Measurements from ENCODE around the gene PLB1. TPM values are rescaled to one million over a fixed set of nuclear protein-coding genes. Genes with fewer than 3 reads are reported as not detected.
A peak's percentile ranks its signal among the peaks of the same experiment; 100 is the strongest.

Gene PLB1
- total and polyA plus RNA-seq, 2 experiments from 2014 or later: 0.11 to 0.44 TPM

DNA sequence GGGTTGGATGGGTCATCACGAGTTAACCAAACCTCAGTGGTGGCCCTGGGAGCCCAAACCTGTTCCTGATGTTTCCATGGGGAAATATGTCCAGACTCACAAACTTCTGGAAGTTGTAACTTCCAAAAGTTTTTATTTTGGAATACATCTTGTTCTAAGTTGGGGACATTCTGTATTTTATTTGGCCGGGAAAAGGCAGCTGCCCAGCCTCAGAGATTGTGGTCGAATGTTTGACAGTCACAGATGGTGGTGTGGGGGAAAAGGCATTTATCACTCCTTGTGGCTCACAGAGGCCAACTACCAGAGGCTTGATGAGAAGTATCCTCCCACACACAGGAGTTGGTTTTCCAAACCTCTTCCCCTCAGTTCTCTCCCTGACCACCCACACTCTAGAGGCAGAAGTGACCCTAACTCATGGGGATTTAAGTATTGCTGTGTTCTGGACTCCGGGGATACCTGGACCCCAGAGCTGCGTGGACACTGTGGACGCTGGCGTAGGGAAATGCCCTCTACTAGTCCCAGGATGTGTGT, 131.1 kb downstream of the PLB1 start:
- no peaks in the 10 kb centered on the region for H4K20me1 ChIP-seq (ENCODE audit: insufficient read depth)
- 61 to 65% methylated on average over 7 of the region's 7 CpGs for WGBS, 2 experiments (ENCODE audit: low coverage in 1 of 2, low lambda C conversion rate in 2 of 2, missing lambda C conversion rate in 2 of 2)
- no peak overlapping the region for H3K9ac ChIP-seq
- no peak overlapping the region for H3K4me3 ChIP-seq
- H2AFZ ChIP-seq: no peak overlapping the region
- 0 out of 2 replicates have a peak, but pooled peaks cover 3% of the 10 kb centered on the region for H3F3A ChIP-seq (ENCODE audit: insufficient read depth)
- H3K79me2 ChIP-seq (ENCODE audit: insufficient read depth): no peaks in the 10 kb centered on the region
- H3K27ac ChIP-seq: no peak overlapping the region
- TF ChIP-seq EZH2phosphoT487 (IDR thresholded peaks at IDR 0.05; ENCODE audit: insufficient read depth, low read depth) (no peak), EZH2 (IDR thresholded peaks at IDR 0.05; ENCODE audit: insufficient read depth, poor library complexity, severe bottlenecking) (no peak)
- no peaks in the 10 kb centered on the region for H3K36me3 ChIP-seq (ENCODE audit: low read depth)
- peak; percentile 32 for DNase-seq
- H3K9me2 ChIP-seq (ENCODE audit: insufficient read depth): no peaks in the 10 kb centered on the region
- in situ Hi-C loops (cut with MboI): no loop called here
- peaks cover 15% of the 10 kb centered on the region for H3K4me1 ChIP-seq (ENCODE audit: insufficient read depth)
- no peaks in the 10 kb centered on the region for H3K9me3 ChIP-seq (ENCODE audit: low read depth)
- no peak overlapping the region for H3K4me2 ChIP-seq (ENCODE audit: unreplicated experiment)
- no peaks in the 10 kb centered on the region for H3K27me3 ChIP-seq (replicated peaks; ENCODE audit: insufficient read depth)

DNA sequence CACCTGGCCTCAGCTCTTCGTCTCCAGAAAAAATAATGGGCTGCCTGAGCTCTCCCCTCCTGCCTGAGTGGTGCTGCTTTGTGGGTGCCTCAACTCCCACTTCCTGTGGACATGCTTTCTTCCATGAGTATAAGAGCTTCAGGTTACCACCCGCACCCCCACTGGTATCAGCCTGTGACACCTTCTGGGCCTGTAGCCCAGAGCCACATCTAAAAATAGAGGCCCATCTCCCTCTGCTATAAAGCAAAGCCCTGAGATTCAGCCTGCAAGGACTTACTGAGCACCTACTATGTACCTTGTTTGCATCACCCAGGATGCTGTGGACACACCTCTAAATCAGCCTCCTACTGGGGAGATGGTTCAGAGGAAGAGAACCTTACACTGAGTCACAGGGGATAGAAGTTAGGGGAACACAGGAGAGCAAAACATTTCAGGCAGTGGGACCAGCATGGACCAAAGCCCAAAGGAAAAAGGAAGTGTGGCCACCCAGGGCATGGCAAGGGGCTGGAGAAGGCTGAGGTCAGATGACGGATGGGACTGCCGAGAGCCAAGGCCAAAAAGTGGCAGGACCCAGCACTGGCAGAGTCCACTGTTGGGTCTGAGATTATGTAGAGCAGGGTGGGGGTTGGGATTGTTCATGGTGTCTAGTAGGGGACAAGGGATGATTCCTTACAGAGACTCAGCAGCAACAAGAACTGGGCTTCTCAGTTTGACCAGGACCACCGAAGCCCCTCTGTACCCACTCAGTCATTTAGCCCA, 132.0 kb downstream of the PLB1 start:
- peak; percentile 27 for DNase-seq
- H3K27ac ChIP-seq: no peak overlapping the region
- H3K36me3 ChIP-seq (ENCODE audit: low read depth): no peaks in the 10 kb centered on the region
- H3K27me3 ChIP-seq (replicated peaks; ENCODE audit: insufficient read depth): no peaks in the 10 kb centered on the region
- no peak overlapping the region for H2AFZ ChIP-seq
- no peak overlapping the region for H3K4me3 ChIP-seq
- peaks cover 13% of the 10 kb centered on the region for H3K4me1 ChIP-seq (ENCODE audit: insufficient read depth)
- no peaks in the 10 kb centered on the region for H3K9me2 ChIP-seq (ENCODE audit: insufficient read depth)
- WGBS, 2 experiments (ENCODE audit: low coverage in 1 of 2, low lambda C conversion rate in 2 of 2, missing lambda C conversion rate in 2 of 2): 91 to 94% methylated on average over 5 of the region's 5 CpGs
- in situ Hi-C loops (cut with MboI): no loop called here
- no peak overlapping the region for H3K4me2 ChIP-seq (ENCODE audit: unreplicated experiment)
- no peaks in the 10 kb centered on the region for H3K79me2 ChIP-seq (ENCODE audit: insufficient read depth)
- no peaks in the 10 kb centered on the region for H3K9me3 ChIP-seq (ENCODE audit: low read depth)
- TF ChIP-seq EZH2 (IDR thresholded peaks at IDR 0.05; ENCODE audit: insufficient read depth, poor library complexity, severe bottlenecking) (no peak), EZH2phosphoT487 (IDR thresholded peaks at IDR 0.05; ENCODE audit: insufficient read depth, low read depth) (no peak)
- no peak overlapping the region for H3K9ac ChIP-seq
- H4K20me1 ChIP-seq (ENCODE audit: insufficient read depth): no peaks in the 10 kb centered on the region
- no peaks in the 10 kb centered on the region for H3F3A ChIP-seq (ENCODE audit: insufficient read depth)

DNA sequence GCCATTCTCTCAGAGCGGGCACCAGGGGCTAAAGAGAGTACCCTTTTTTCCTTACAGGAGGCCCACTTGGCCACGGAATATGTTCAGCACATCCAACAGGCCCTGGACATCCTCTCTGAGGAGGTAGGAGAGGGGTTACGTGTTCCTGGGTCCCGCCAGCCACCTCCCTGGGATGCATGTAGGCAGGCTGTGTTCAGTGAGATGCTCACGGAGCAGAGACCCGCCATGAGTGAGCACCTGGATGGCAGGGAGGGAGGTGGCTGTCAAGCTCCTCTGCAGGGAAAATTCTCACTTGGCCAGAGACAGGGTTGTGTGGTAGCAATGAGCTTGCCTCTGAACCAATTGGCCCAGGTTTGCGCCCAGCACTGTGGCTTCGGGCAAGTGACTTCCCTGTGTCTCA, 132.6 kb downstream of the PLB1 start:
- H3K9me3 ChIP-seq (ENCODE audit: low read depth): no peaks in the 10 kb centered on the region
- H2AFZ ChIP-seq: no peak overlapping the region
- no peak overlapping the region for H3K4me2 ChIP-seq (ENCODE audit: unreplicated experiment)
- H3K36me3 ChIP-seq (ENCODE audit: low read depth): no peaks in the 10 kb centered on the region
- no peak overlapping the region for H3K27ac ChIP-seq
- H3K79me2 ChIP-seq (ENCODE audit: insufficient read depth): no peaks in the 10 kb centered on the region
- no peak for TF ChIP-seq EZH2 (IDR thresholded peaks at IDR 0.05; ENCODE audit: insufficient read depth, poor library complexity, severe bottlenecking)
- TF ChIP-seq EZH2phosphoT487 (IDR thresholded peaks at IDR 0.05; ENCODE audit: insufficient read depth, low read depth): no peak
- peaks cover 16% of the 10 kb centered on the region for H3K4me1 ChIP-seq (ENCODE audit: insufficient read depth)
- 94% methylated on average over 8 of the region's 8 CpGs for WGBS, 2 experiments (ENCODE audit: low coverage in 1 of 2, low lambda C conversion rate in 2 of 2, missing lambda C conversion rate in 2 of 2)
- no peaks in the 10 kb centered on the region for H4K20me1 ChIP-seq (ENCODE audit: insufficient read depth)
- no peaks in the 10 kb centered on the region for H3K27me3 ChIP-seq (replicated peaks; ENCODE audit: insufficient read depth)
- H3K9ac ChIP-seq: no peak overlapping the region
- H3F3A ChIP-seq (ENCODE audit: insufficient read depth): no peaks in the 10 kb centered on the region
- DNase-seq: no peak
- no peaks in the 10 kb centered on the region for H3K9me2 ChIP-seq (ENCODE audit: insufficient read depth)
- H3K4me3 ChIP-seq: no peak overlapping the region
- in situ Hi-C loops (cut with MboI): no loop called here

DNA sequence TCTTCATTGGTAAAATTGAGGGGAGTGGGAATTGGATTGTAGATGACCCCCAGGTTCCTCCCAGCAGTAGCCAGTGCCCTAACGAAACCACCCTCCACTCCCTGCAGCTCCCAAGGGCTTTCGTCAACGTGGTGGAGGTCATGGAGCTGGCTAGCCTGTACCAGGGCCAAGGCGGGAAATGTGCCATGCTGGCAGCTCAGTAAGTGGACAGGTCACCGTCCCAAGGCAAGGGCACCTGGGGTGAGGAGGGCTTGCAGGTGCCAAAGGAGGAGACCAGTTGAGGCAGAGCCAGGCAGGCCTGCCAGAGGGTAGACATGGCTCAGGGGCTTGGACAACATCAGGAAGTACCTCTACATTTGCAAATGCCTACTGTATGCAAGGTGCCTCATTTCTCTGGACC, 133.1 kb downstream of the PLB1 start:
- Histone ChIP-seq H3K4me3 (no peak overlapping the region), H2AFZ (no peak overlapping the region), H3K9ac (no peak overlapping the region), H3K9me2 (ENCODE audit: insufficient read depth) (no peaks in the 10 kb centered on the region), H3K79me2 (ENCODE audit: insufficient read depth) (no peaks in the 10 kb centered on the region), H3F3A (ENCODE audit: insufficient read depth) (peaks cover 1% of the 10 kb centered on the region; the same call in 1 of the 2 replicates), H3K27me3 (replicated peaks; ENCODE audit: insufficient read depth) (no peaks in the 10 kb centered on the region), H3K27ac (no peak overlapping the region), H4K20me1 (ENCODE audit: insufficient read depth) (no peaks in the 10 kb centered on the region), H3K4me2 (ENCODE audit: unreplicated experiment) (no peak overlapping the region), H3K4me1 (ENCODE audit: insufficient read depth) (peaks cover 20% of the 10 kb centered on the region), H3K9me3 (ENCODE audit: low read depth) (no peaks in the 10 kb centered on the region), H3K36me3 (ENCODE audit: low read depth) (no peaks in the 10 kb centered on the region)
- no peak for DNase-seq
- in situ Hi-C loops (cut with MboI): no loop called here
- 91 to 96% methylated on average over 5 of the region's 5 CpGs for WGBS, 2 experiments (ENCODE audit: low coverage in 1 of 2, low lambda C conversion rate in 2 of 2, missing lambda C conversion rate in 2 of 2)
- no peak for TF ChIP-seq EZH2 (IDR thresholded peaks at IDR 0.05; ENCODE audit: insufficient read depth, poor library complexity, severe bottlenecking)
- TF ChIP-seq EZH2phosphoT487 (IDR thresholded peaks at IDR 0.05; ENCODE audit: insufficient read depth, low read depth): no peak
